Measurements from ENCODE around the gene AP4M1.

Gene AP4M1

GRCh38 chr7:100126931-100127865, 25.8 kb downstream of the AP4M1 start, which contains the start of gene MBLAC1 (continued):
- TF ChIP-seq, protein P1, sequence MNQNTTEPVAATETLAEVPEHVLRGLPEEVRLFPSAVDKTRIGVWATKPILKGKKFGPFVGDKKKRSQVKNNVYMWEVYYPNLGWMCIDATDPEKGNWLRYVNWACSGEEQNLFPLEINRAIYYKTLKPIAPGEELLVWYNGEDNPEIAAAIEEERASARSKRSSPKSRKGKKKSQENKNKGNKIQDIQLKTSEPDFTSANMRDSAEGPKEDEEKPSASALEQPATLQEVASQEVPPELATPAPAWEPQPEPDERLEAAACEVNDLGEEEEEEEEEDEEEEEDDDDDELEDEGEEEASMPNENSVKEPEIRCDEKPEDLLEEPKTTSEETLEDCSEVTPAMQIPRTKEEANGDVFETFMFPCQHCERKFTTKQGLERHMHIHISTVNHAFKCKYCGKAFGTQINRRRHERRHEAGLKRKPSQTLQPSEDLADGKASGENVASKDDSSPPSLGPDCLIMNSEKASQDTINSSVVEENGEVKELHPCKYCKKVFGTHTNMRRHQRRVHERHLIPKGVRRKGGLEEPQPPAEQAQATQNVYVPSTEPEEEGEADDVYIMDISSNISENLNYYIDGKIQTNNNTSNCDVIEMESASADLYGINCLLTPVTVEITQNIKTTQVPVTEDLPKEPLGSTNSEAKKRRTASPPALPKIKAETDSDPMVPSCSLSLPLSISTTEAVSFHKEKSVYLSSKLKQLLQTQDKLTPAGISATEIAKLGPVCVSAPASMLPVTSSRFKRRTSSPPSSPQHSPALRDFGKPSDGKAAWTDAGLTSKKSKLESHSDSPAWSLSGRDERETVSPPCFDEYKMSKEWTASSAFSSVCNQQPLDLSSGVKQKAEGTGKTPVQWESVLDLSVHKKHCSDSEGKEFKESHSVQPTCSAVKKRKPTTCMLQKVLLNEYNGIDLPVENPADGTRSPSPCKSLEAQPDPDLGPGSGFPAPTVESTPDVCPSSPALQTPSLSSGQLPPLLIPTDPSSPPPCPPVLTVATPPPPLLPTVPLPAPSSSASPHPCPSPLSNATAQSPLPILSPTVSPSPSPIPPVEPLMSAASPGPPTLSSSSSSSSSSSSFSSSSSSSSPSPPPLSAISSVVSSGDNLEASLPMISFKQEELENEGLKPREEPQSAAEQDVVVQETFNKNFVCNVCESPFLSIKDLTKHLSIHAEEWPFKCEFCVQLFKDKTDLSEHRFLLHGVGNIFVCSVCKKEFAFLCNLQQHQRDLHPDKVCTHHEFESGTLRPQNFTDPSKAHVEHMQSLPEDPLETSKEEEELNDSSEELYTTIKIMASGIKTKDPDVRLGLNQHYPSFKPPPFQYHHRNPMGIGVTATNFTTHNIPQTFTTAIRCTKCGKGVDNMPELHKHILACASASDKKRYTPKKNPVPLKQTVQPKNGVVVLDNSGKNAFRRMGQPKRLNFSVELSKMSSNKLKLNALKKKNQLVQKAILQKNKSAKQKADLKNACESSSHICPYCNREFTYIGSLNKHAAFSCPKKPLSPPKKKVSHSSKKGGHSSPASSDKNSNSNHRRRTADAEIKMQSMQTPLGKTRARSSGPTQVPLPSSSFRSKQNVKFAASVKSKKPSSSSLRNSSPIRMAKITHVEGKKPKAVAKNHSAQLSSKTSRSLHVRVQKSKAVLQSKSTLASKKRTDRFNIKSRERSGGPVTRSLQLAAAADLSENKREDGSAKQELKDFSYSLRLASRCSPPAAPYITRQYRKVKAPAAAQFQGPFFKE (tag by site-specific recombination; IDR thresholded peaks at IDR 0.05; ENCODE audit: borderline replicate concordance) = no peak
- TF ChIP-seq HOXA7 (CRISPR knock-in tag; IDR thresholded peaks at IDR 0.05; ENCODE audit: borderline replicate concordance) (no peak), BCL11A (tag by site-specific recombination; IDR thresholded peaks at IDR 0.05; ENCODE audit: low read depth) (no peak), ZNF639 (tag by site-specific recombination; IDR thresholded peaks at IDR 0.05) (no peak), ZNF560 (tag by site-specific recombination; IDR thresholded peaks at IDR 0.05; ENCODE audit: borderline replicate concordance) (no peak), ZBTB7A (tag by site-specific recombination; IDR thresholded peaks at IDR 0.05; ENCODE audit: low read depth) (peak; percentile 90), ZNF112 (tag by site-specific recombination; IDR thresholded peaks at IDR 0.05) (no peak), KLF9 (tag by site-specific recombination; IDR thresholded peaks at IDR 0.05; ENCODE audit: low read depth) (peak; percentile 85), ZSCAN16 (tag by site-specific recombination; IDR thresholded peaks at IDR 0.05) (peak; percentile 24; the same call in 1 of the 2 replicates), ZNF324 (tag by site-specific recombination; IDR thresholded peaks at IDR 0.05) (peak; percentile 81; the same call in 1 of the 2 replicates), ZNF394 (tag by site-specific recombination; IDR thresholded peaks at IDR 0.05; ENCODE audit: borderline replicate concordance) (0 out of 2 replicates have a peak, but pooled peaks have one; percentile 60), ZNF76 (tag by site-specific recombination; IDR thresholded peaks at IDR 0.05; ENCODE audit: borderline replicate concordance, low read depth) (peak; percentile 23; the same call in 1 of the 2 replicates), GLIS1 (tag by site-specific recombination; IDR thresholded peaks at IDR 0.05) (peak; percentile 84), ZNF514 (tag by site-specific recombination; IDR thresholded peaks at IDR 0.05) (no peak), ZSCAN5A (tag by site-specific recombination; IDR thresholded peaks at IDR 0.05) (0 out of 2 replicates have a peak, but pooled peaks have one; percentile 7), ZNF664 (tag by site-specific recombination; IDR thresholded peaks at IDR 0.05) (0 out of 2 replicates have a peak, but pooled peaks have one; percentile 30)
- TF ChIP-seq, protein P2, sequence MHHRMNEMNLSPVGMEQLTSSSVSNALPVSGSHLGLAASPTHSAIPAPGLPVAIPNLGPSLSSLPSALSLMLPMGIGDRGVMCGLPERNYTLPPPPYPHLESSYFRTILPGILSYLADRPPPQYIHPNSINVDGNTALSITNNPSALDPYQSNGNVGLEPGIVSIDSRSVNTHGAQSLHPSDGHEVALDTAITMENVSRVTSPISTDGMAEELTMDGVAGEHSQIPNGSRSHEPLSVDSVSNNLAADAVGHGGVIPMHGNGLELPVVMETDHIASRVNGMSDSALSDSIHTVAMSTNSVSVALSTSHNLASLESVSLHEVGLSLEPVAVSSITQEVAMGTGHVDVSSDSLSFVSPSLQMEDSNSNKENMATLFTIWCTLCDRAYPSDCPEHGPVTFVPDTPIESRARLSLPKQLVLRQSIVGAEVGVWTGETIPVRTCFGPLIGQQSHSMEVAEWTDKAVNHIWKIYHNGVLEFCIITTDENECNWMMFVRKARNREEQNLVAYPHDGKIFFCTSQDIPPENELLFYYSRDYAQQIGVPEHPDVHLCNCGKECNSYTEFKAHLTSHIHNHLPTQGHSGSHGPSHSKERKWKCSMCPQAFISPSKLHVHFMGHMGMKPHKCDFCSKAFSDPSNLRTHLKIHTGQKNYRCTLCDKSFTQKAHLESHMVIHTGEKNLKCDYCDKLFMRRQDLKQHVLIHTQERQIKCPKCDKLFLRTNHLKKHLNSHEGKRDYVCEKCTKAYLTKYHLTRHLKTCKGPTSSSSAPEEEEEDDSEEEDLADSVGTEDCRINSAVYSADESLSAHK (tag by site-specific recombination; IDR thresholded peaks at IDR 0.05) = no peak
- TF ChIP-seq, protein P3, sequence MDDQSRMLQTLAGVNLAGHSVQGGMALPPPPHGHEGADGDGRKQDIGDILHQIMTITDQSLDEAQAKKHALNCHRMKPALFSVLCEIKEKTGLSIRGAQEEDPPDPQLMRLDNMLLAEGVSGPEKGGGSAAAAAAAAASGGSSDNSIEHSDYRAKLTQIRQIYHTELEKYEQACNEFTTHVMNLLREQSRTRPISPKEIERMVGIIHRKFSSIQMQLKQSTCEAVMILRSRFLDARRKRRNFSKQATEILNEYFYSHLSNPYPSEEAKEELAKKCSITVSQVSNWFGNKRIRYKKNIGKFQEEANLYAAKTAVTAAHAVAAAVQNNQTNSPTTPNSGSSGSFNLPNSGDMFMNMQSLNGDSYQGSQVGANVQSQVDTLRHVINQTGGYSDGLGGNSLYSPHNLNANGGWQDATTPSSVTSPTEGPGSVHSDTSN (CRISPR knock-in tag; IDR thresholded peaks at IDR 0.05) = no peak
- TF ChIP-seq, protein P4, sequence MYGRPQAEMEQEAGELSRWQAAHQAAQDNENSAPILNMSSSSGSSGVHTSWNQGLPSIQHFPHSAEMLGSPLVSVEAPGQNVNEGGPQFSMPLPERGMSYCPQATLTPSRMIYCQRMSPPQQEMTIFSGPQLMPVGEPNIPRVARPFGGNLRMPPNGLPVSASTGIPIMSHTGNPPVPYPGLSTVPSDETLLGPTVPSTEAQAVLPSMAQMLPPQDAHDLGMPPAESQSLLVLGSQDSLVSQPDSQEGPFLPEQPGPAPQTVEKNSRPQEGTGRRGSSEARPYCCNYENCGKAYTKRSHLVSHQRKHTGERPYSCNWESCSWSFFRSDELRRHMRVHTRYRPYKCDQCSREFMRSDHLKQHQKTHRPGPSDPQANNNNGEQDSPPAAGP (tag by site-specific recombination; IDR thresholded peaks at IDR 0.05) = peak; percentile 83
- TF ChIP-seq, protein P5, sequence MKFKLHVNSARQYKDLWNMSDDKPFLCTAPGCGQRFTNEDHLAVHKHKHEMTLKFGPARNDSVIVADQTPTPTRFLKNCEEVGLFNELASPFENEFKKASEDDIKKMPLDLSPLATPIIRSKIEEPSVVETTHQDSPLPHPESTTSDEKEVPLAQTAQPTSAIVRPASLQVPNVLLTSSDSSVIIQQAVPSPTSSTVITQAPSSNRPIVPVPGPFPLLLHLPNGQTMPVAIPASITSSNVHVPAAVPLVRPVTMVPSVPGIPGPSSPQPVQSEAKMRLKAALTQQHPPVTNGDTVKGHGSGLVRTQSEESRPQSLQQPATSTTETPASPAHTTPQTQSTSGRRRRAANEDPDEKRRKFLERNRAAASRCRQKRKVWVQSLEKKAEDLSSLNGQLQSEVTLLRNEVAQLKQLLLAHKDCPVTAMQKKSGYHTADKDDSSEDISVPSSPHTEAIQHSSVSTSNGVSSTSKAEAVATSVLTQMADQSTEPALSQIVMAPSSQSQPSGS (tag by site-specific recombination; IDR thresholded peaks at IDR 0.05; ENCODE audit: low read depth) = no peak
